Loucy (cell line): ENCODE measurements around the gene PIGN.
"Not testable (repeated sequence)": the region's sequence is repeated elsewhere in the genome, so short reads cannot be mapped to it uniquely, and the experiment has no call there.

Experiments
- H2AFZ ChIP-seq: fragments of 200-600 bp; sonication (generic); 2 replicates; pipeline ENCODE4 v1.6.0; 2016; ENCODE audit warnings: antibody characterized with exemption, mild to moderate bottlenecking, low read length, moderate library complexity
- H3F3A ChIP-seq: fragments of 200-600 bp; 2 replicates; pipeline ENCODE4 v1.6.0; 2016; ENCODE audit warnings: antibody characterized with exemption, low read depth, mild to moderate bottlenecking
- H3K27me3 ChIP-seq: fragments of 200-600 bp; sonication (generic); 2 replicates; pipeline ENCODE4 v1.6.1; 2014; ENCODE audit warnings: low read length, mild to moderate bottlenecking; ENCODE audit not compliant: insufficient read depth, poor library complexity, severe bottlenecking
- H3K36me3 ChIP-seq: fragments of 200-600 bp; sonication (generic); 2 replicates; pipeline ENCODE4 v1.6.1; 2016; ENCODE audit warnings: low read length; ENCODE audit not compliant: insufficient read depth
- H3K4me1 ChIP-seq: fragments of 200-600 bp; sonication (generic); 2 replicates; pipeline ENCODE4 v1.5.1; 2014; ENCODE audit warnings: low read length, mild to moderate bottlenecking; ENCODE audit not compliant: insufficient read depth, poor library complexity, severe bottlenecking
- H3K4me2 ChIP-seq: fragments of 200-600 bp; sonication (generic); 2 replicates; pipeline ENCODE4 v1.6.0; 2014; ENCODE audit warnings: antibody characterized with exemption, low read length, low read depth, mild to moderate bottlenecking; ENCODE audit not compliant: poor library complexity, severe bottlenecking
- H3K4me3 ChIP-seq: fragments of 200-600 bp; sonication (generic); 2 replicates; pipeline ENCODE4 v1.5.1; 2014; ENCODE audit warnings: low read length, mild to moderate bottlenecking, mixed read lengths; ENCODE audit not compliant: poor library complexity, severe bottlenecking
- H3K79me2 ChIP-seq: fragments of 200-600 bp; sonication (generic); 2 replicates; pipeline ENCODE4 v1.6.1; 2014; ENCODE audit warnings: low read length; ENCODE audit not compliant: insufficient read depth
- H3K9ac ChIP-seq: fragments of 200-600 bp; sonication (generic); 2 replicates; pipeline ENCODE4 v1.6.0; 2014; ENCODE audit warnings: mild to moderate bottlenecking, low read depth, low read length, moderate library complexity; ENCODE audit not compliant: poor library complexity, severe bottlenecking
- H3K9me2 ChIP-seq: fragments of 200-600 bp; sonication (generic); replicated peaks from 2 replicates; pipeline ENCODE4 v1.6.1; 2016; ENCODE audit warnings: low read depth, low read length, mixed read lengths
- H3K9me3 ChIP-seq: fragments of 200-600 bp; sonication (generic); 2 replicates; pipeline ENCODE4 v1.6.1; 2014; ENCODE audit warnings: mild to moderate bottlenecking, antibody characterized with exemption, low read length, low read depth; ENCODE audit not compliant: insufficient read depth
- H4K20me1 ChIP-seq: fragments of 200-600 bp; sonication (generic); 2 replicates; pipeline ENCODE4 v1.6.0; 2014; ENCODE audit warnings: antibody characterized with exemption, low read length, mild to moderate bottlenecking; ENCODE audit not compliant: insufficient read depth, poor library complexity, severe bottlenecking
- EZH2phosphoT487 ChIP-seq: fragments of 200-600 bp; IDR thresholded peaks from 2 replicates; pipeline ENCODE4 v1.6.1; 2018; ENCODE audit warnings: antibody characterized with exemption, mild to moderate bottlenecking, moderate library complexity, borderline replicate concordance
- TF ChIP-seq, protein P1 (sequence below): fragments of 200-600 bp; sonication (generic); conservative IDR thresholded peaks from 2 replicates; pipeline ENCODE4 v1.5.1; 2014; ENCODE audit warnings: mild to moderate bottlenecking, antibody characterized with exemption, low read length

PIGN gene

DNA sequence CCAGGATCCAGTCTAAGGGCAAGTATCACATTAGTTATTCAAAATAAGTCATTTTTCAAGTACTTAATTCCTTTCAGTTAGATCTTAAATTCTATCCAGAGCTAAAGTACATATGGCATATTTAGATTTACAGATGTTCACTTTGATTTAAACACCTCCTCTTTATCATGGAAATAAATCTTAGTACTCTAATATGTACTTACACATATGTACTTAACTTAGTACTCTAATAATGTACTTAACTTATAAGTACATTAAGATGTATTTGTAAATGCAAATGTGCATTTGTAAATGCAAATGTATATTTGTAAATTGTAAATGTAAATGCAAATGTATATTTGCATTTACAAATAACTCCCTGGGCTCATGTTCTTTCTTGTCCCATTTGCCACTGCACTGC, 14.6 kb downstream of the PIGN start:
- Histone ChIP-seq H2AFZ (no peak overlapping the region), H3K4me1 (peaks cover 10% of the 10 kb centered on the region), H3K27me3 (no peaks in the 10 kb centered on the region), H3K4me2 (no peak overlapping the region), H3K79me2 (no peaks in the 10 kb centered on the region), H3K36me3 (no peaks in the 10 kb centered on the region), H3K9me3 (no peaks in the 10 kb centered on the region), H3K4me3 (no peak overlapping the region), H4K20me1 (no peaks in the 10 kb centered on the region), H3K9ac (no peak overlapping the region), H3F3A (peaks cover 2% of the 10 kb centered on the region; the same call in 1 of the 2 replicates), H3K9me2 (no peaks in the 10 kb centered on the region)
- TF ChIP-seq, protein P1, sequence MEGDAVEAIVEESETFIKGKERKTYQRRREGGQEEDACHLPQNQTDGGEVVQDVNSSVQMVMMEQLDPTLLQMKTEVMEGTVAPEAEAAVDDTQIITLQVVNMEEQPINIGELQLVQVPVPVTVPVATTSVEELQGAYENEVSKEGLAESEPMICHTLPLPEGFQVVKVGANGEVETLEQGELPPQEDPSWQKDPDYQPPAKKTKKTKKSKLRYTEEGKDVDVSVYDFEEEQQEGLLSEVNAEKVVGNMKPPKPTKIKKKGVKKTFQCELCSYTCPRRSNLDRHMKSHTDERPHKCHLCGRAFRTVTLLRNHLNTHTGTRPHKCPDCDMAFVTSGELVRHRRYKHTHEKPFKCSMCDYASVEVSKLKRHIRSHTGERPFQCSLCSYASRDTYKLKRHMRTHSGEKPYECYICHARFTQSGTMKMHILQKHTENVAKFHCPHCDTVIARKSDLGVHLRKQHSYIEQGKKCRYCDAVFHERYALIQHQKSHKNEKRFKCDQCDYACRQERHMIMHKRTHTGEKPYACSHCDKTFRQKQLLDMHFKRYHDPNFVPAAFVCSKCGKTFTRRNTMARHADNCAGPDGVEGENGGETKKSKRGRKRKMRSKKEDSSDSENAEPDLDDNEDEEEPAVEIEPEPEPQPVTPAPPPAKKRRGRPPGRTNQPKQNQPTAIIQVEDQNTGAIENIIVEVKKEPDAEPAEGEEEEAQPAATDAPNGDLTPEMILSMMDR, result no peak
- no peak for TF ChIP-seq EZH2phosphoT487

DNA sequence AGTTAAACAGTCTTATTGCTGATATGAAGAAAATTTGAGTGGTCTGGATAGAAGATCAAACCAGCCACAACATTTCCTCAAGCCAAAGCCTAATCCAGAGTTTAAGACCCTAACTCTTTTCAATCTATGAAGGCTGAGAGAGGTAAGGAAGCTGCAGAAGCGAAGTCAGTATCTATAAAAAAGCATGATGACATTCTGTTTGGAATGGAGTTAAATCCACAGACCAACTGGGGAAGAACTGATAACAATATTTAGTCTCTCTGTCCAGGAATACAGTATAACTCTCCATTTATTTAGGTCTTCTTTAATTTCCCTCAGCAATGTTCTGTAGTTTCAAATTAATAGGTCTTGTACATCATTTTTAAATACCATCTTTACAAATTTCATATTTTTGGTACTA, 16.0 kb downstream of the PIGN start:
- no peaks in the 10 kb centered on the region for H3F3A ChIP-seq
- H3K4me2 ChIP-seq, result no peak overlapping the region
- no peak overlapping the region for H3K9ac ChIP-seq
- H3K79me2 ChIP-seq, result no peaks in the 10 kb centered on the region
- no peaks in the 10 kb centered on the region for H3K36me3 ChIP-seq
- H3K9me2 ChIP-seq, result no peaks in the 10 kb centered on the region
- H3K27me3 ChIP-seq, result no peaks in the 10 kb centered on the region
- peaks cover 7% of the 10 kb centered on the region for H3K4me1 ChIP-seq
- no peak overlapping the region for H2AFZ ChIP-seq
- no peaks in the 10 kb centered on the region for H4K20me1 ChIP-seq
- no peaks in the 10 kb centered on the region for H3K9me3 ChIP-seq
- no peak overlapping the region for H3K4me3 ChIP-seq
- TF ChIP-seq, protein P1, result no peak
- no peak for TF ChIP-seq EZH2phosphoT487

DNA sequence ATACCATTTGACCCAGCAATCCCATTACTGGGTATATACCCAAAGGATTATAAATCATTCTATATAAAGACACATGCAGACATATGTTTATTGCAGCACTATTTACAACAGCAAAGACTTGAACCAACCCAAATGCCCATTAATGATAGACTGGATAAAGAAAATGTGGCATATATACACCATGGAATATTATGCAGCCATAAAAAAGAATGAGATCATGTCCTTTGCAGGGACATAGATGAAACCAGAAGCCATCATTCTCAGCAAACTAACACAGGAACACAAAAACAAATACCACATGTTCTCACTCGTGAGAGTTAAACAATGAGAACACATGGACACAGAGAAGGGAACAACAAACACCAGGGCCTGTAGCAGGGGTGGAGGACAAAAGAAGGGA, 20.3 kb downstream of the PIGN start:
- not testable (repeated sequence) for H3K9me3 ChIP-seq, H3F3A ChIP-seq, H3K4me1 ChIP-seq, H3K9me2 ChIP-seq, H3K9ac ChIP-seq, H2AFZ ChIP-seq, H3K36me3 ChIP-seq, H3K4me2 ChIP-seq, H3K79me2 ChIP-seq, H3K4me3 ChIP-seq, H4K20me1 ChIP-seq, H3K27me3 ChIP-seq

GRCh38 chr18:62165583-62165982, 21.3 kb downstream of the PIGN start:
- H3K27me3 ChIP-seq, result no peaks in the 10 kb centered on the region
- peaks cover 2% of the 10 kb centered on the region for H3K4me1 ChIP-seq
- no peaks in the 10 kb centered on the region for H4K20me1 ChIP-seq
- no peak overlapping the region for H2AFZ ChIP-seq
- no peak for TF ChIP-seq EZH2phosphoT487
- TF ChIP-seq, protein P1, result no peak
- H3K4me3 ChIP-seq, result no peak overlapping the region
- no peaks in the 10 kb centered on the region for H3K79me2 ChIP-seq
- no peak overlapping the region for H3K9ac ChIP-seq
- no peak overlapping the region for H3K4me2 ChIP-seq
- peaks cover 4% of the 10 kb centered on the region; the same call in 1 of the 2 replicates for H3K36me3 ChIP-seq
- H3F3A ChIP-seq, result no peaks in the 10 kb centered on the region
- no peaks in the 10 kb centered on the region for H3K9me2 ChIP-seq
- 0 out of 2 replicates have a peak, but pooled peaks cover 4% of the 10 kb centered on the region for H3K9me3 ChIP-seq
